Cardiac fibroblast (primary cell): ENCODE results near the gene CSH1.
"Not testable (repeated sequence)": the region's sequence is repeated elsewhere in the genome, so short reads cannot be mapped to it uniquely, and the experiment has no call there.

Experiments
- DNase-seq, 2 donors: peaks; one replicate each; pipeline versions ENCODE4 v3.0.0 to v3.0.0-alpha.2; 2010; ENCODE audit warnings: low read depth in 2 of 2
- H3K4me3 ChIP-seq, 2 donors: replicated peaks in 1 of 2; 1 replicate in 1 of 2; 2 replicates in 1 of 2; pipeline ENCODE4 v1.5.1; 2011; ENCODE audit warnings: low read depth in 2 of 2, low read length in 2 of 2, mild to moderate bottlenecking in 2 of 2, moderate library complexity in 1 of 2
- CTCF ChIP-seq: IDR thresholded peaks from one replicate; pipeline ENCODE4 v1.5.1; 2011; ENCODE audit warnings: low read depth, mild to moderate bottlenecking, low read length, inconsistent platforms

The CSH1 gene

GRCh38 chr17:63910096-63910495 is 13.7 kb upstream of the CSH1 start:
- no peak for TF ChIP-seq CTCF

GRCh38 chr17:63909586-63909985 is 13.2 kb upstream of the CSH1 start:
- not testable (repeated sequence) for H3K4me3 ChIP-seq, DNase-seq

More at GRCh38 chr17:63910096-63910495, 13.7 kb upstream of the CSH1 start:
- DNase-seq = no peak
- H3K4me3 ChIP-seq = no peak overlapping the region

- peak; percentile 22 to 31 for DNase-seq
- not testable (repeated sequence) for H3K4me3 ChIP-seq
Observed at GRCh38 chr17:63907161-63907778, 10.9 kb upstream of the CSH1 start.

- H3K4me3 ChIP-seq, DNase-seq: not testable (repeated sequence)
Observed at GRCh38 chr17:63904796-63905195, 8.4 kb upstream of the CSH1 start.

- H3K4me3 ChIP-seq = not testable (repeated sequence)
- TF ChIP-seq CTCF = peak; percentile 13
- DNase-seq = peak in 1 of 2 donors; percentile 12
Observed at GRCh38 chr17:63903787-63904201, 7.4 kb upstream of the CSH1 start.

GRCh38 chr17:63901971-63902370 is 5.6 kb upstream of the CSH1 start:
- not testable (repeated sequence) for DNase-seq, H3K4me3 ChIP-seq

- not testable (repeated sequence) for DNase-seq, H3K4me3 ChIP-seq
Observed at GRCh38 chr17:63898899-63899798, 2.8 kb upstream of the CSH1 start.

- DNase-seq, H3K4me3 ChIP-seq: not testable (repeated sequence)
Observed at GRCh38 chr17:63894821-63895220, 1.6 kb downstream of the CSH1 start.

GRCh38 chr17:63894021-63894420 is 2.4 kb downstream of the CSH1 start:
- DNase-seq, H3K4me3 ChIP-seq: not testable (repeated sequence)

GRCh38 chr17:63892316-63893037 is 3.9 kb downstream of the CSH1 start:
- DNase-seq = not testable (repeated sequence)

More at GRCh38 chr17:63892316-63893037, 3.9 kb downstream of the CSH1 start:
- not testable (repeated sequence) for H3K4me3 ChIP-seq
